Right lobe of liver (tissue), 4 donors: Measurements from ENCODE around the gene PPM1H.

Experiments
- POLR2A ChIP-seq: fragments of 450-650 bp; IDR thresholded peaks from one replicate; pipeline ENCODE4 v1.6.1; 2017; ENCODE audit warnings: antibody characterized with exemption, mild to moderate bottlenecking
- TF ChIP-seq, protein P1 (sequence below), 4 donors: fragments of 200-600 bp in 3 of 4; fragments of 450-650 bp in 1 of 4; IDR thresholded peaks; one replicate each; pipeline versions ENCODE4 v1.5.1 to v1.8.0; 2016 to 2022; ENCODE audit warnings: antibody characterized with exemption in 4 of 4, mild to moderate bottlenecking in 2 of 4
- donor health status: DM: no; HTN: no; CAD: no.
- donor health status: DM: no; HTN: no; CAD: no.
- donor health status: DM: no; HTN: yes; CAD: no.

- no peak for TF ChIP-seq POLR2A
- TF ChIP-seq, protein P1, sequence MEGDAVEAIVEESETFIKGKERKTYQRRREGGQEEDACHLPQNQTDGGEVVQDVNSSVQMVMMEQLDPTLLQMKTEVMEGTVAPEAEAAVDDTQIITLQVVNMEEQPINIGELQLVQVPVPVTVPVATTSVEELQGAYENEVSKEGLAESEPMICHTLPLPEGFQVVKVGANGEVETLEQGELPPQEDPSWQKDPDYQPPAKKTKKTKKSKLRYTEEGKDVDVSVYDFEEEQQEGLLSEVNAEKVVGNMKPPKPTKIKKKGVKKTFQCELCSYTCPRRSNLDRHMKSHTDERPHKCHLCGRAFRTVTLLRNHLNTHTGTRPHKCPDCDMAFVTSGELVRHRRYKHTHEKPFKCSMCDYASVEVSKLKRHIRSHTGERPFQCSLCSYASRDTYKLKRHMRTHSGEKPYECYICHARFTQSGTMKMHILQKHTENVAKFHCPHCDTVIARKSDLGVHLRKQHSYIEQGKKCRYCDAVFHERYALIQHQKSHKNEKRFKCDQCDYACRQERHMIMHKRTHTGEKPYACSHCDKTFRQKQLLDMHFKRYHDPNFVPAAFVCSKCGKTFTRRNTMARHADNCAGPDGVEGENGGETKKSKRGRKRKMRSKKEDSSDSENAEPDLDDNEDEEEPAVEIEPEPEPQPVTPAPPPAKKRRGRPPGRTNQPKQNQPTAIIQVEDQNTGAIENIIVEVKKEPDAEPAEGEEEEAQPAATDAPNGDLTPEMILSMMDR (IDR thresholded peaks at IDR 0.05): no peak
These were observed 297.3 kb downstream of the PPM1H start for GRCh38 chr12:62637679-62638078.
